Measurements from ENCODE around the gene FAIM2.

GRCh38 chr12:49942921-49943624 is 39.4 kb upstream of the FAIM2 start:
- TF ChIP-seq CTCF (IDR thresholded peaks at IDR 0.05 in 2 of 3, conservative IDR thresholded peaks at IDR 0.05 in 1 of 3; ENCODE audit: control insufficient read depth in 2 of 3, extremely low read depth in 1 of 3, insufficient read depth in 1 of 3, low read depth in 3 of 3, low read length in 3 of 3) (no peak), POLR2A (IDR thresholded peaks at IDR 0.05; ENCODE audit: low read depth, low read length) (no peak)

Measured in GM12878 (cell line).